ENCODE measurements around the gene ALS2. TPM values are rescaled to one million over a fixed set of nuclear protein-coding genes. Genes with fewer than 3 reads are reported as not detected.

Gene ALS2
- total and polyA plus RNA-seq, 2 of the 8 experiments (the other 6 are each of a cell fraction or from before 2014, with no cell fraction given), result 12.1 to 34.5 TPM

- Histone ChIP-seq H3K27me3 (replicated peaks in 1 of 4; ENCODE audit: control insufficient read depth in 3 of 4, extremely low read depth in 1 of 4, insufficient read depth in 3 of 4, low read length in 3 of 4) (no peaks in the 10 kb centered on the region), H3K4ac (replicated peaks; ENCODE audit: insufficient read length, low read depth, low read length) (no peak overlapping the region), H2BK120ac (replicated peaks; ENCODE audit: low read depth, low read length) (no peak overlapping the region), H3K9ac (replicated peaks in 1 of 4; ENCODE audit: extremely low read depth in 1 of 4, low read depth in 3 of 4, low read length in 3 of 4) (no peak overlapping the region), H3K79me2 (ENCODE audit: control insufficient read depth in 1 of 2, insufficient read depth in 2 of 2, low read length in 2 of 2) (no peaks in the 10 kb centered on the region), H3K36me3 (ENCODE audit: control insufficient read depth in 2 of 4, insufficient read depth in 4 of 4, low read length in 3 of 4) (peaks cover 3 to 28% (median 16%) of the 10 kb centered on the region in 4 experiments; a peak in 6 of 8 replicates), H3K56ac (replicated peaks; ENCODE audit: insufficient read length, low read depth, low read length) (no peak overlapping the region), H3K14ac (ENCODE audit: insufficient read length) (no peak overlapping the region), H3K4me2 (ENCODE audit: insufficient read depth in 1 of 2, low read depth in 2 of 2, low read length in 2 of 2) (no peak overlapping the region), H3K4me3 (ENCODE audit: extremely low read depth in 1 of 4, insufficient read depth in 2 of 4, low read depth in 3 of 4, low read length in 4 of 4) (no peak overlapping the region), H4K91ac (replicated peaks; ENCODE audit: insufficient read length, low read length) (no peak overlapping the region), H4K20me1 (replicated peaks in 1 of 2; ENCODE audit: control insufficient read depth in 1 of 2, insufficient read depth in 2 of 2, low read length in 2 of 2) (peaks cover 0 to 1% of the 10 kb centered on the region in 2 experiments), H3K4me1 (replicated peaks in 1 of 4; ENCODE audit: control insufficient read depth in 3 of 4, insufficient read depth in 4 of 4, low read length in 3 of 4) (no peaks in the 10 kb centered on the region), H2BK12ac (ENCODE audit: low read depth, low read length) (no peak overlapping the region), H3K27ac (ENCODE audit: low read depth, low read length) (no peak overlapping the region), H3K9me3 (ENCODE audit: insufficient read depth in 2 of 2, low read depth in 1 of 2, low read length in 1 of 2) (no peaks in the 10 kb centered on the region), H3K79me1 (ENCODE audit: low read depth, low read length) (no peaks in the 10 kb centered on the region), H2AK5ac (ENCODE audit: low read depth, low read length) (no peak overlapping the region), H3K23me2 (ENCODE audit: low read depth, low read length) (no peaks in the 10 kb centered on the region), H2AFZ (ENCODE audit: low read length) (no peak overlapping the region), H2BK20ac (ENCODE audit: low read length) (no peak overlapping the region), H2BK15ac (ENCODE audit: low read length) (no peak overlapping the region), H3K18ac (ENCODE audit: extremely low read depth, low read length) (no peak overlapping the region), H4K5ac (ENCODE audit: insufficient read length, low read depth, low read length) (no peak overlapping the region), H4K8ac (ENCODE audit: extremely low read depth, insufficient read depth, low read length) (no peak overlapping the region), H3K23ac (ENCODE audit: insufficient read length) (no peak overlapping the region), H2BK5ac (ENCODE audit: low read depth, low read length) (no peak overlapping the region)
- DNase-seq (ENCODE audit: low read depth in 1 of 2, low spot score in 2 of 2) (no peak), FAIRE-seq (no peak)
- CTCF ChIA-PET (ENCODE audit: partially characterized antibody), result no interaction called here
- POLR2A ChIA-PET (ENCODE audit: partially characterized antibody), result no interaction called here
- 92% methylated on average over 6 of the region's 6 CpGs; no CpG with 5 or more reads in 1 of the 2 experiments for WGBS, 2 experiments (ENCODE audit: extremely low coverage in 1 of 2, insufficient coverage in 1 of 2, insufficient read length in 1 of 2, insufficient replicate concordance in 2 of 2, low coverage in 1 of 2, low lambda C conversion rate in 2 of 2, missing lambda C conversion rate in 1 of 2)
- no peak for TF ChIP-seq CHD7 (IDR thresholded peaks at IDR 0.05; ENCODE audit: insufficient replicate concordance, low read length)
Observed at GRCh38 chr2:201746551-201746950, 34.2 kb downstream of the ALS2 start.

Measured in H1 (cell line).